ENCODE measurements around the gene AKT1. TPM values are rescaled to one million over a fixed set of nuclear protein-coding genes. Genes with fewer than 3 reads are reported as not detected.
"Not testable (repeated sequence)": the region's sequence is repeated elsewhere in the genome, so short reads cannot be mapped to it uniquely, and the experiment has no call there.

The AKT1 gene
- total RNA-seq, 1 donor from 2014 or later, result 136 TPM

- DNase-seq (ENCODE audit: low read depth), result no peak
These were observed 54.3 kb downstream of the AKT1 start for GRCh38 chr14:104741108-104741802.

GRCh38 chr14:104739546-104740516 lies 55.7 kb downstream of the AKT1 start:
- no peak for DNase-seq (ENCODE audit: low read depth)

- no peak for DNase-seq (ENCODE audit: low read depth)
These were observed 56.5 kb downstream of the AKT1 start for GRCh38 chr14:104739026-104739425.

- no peak for DNase-seq (ENCODE audit: low read depth)
These were observed 57.1 kb downstream of the AKT1 start for GRCh38 chr14:104738375-104739019.

GRCh38 chr14:104735830-104736642 lies 59.5 kb downstream of the AKT1 start:
- peak; percentile 65 for DNase-seq (ENCODE audit: low read depth)

GRCh38 chr14:104734991-104735779 lies 60.4 kb downstream of the AKT1 start:
- DNase-seq (ENCODE audit: low read depth), result no peak

- DNase-seq (ENCODE audit: low read depth), result no peak
These were observed 61.0 kb downstream of the AKT1 start for GRCh38 chr14:104734601-104734990.

GRCh38 chr14:104734051-104734587 lies 61.4 kb downstream of the AKT1 start:
- DNase-seq (ENCODE audit: low read depth), result no peak

- DNase-seq (ENCODE audit: low read depth), result no peak
These were observed 62.4 kb downstream of the AKT1 start for GRCh38 chr14:104732931-104733681.

- no peak for DNase-seq (ENCODE audit: low read depth)
These were observed 63.2 kb downstream of the AKT1 start for GRCh38 chr14:104732355-104732804.

GRCh38 chr14:104731320-104732294 lies 63.9 kb downstream of the AKT1 start:
- no peak for DNase-seq (ENCODE audit: low read depth)

GRCh38 chr14:104730487-104730886 lies 65.1 kb downstream of the AKT1 start:
- no peak for DNase-seq (ENCODE audit: low read depth)

GRCh38 chr14:104729835-104730181 lies 65.7 kb downstream of the AKT1 start:
- no peak for DNase-seq (ENCODE audit: low read depth)

- DNase-seq (ENCODE audit: low read depth), result not testable (repeated sequence)
These were observed 66.2 kb downstream of the AKT1 start for GRCh38 chr14:104729176-104729834.

- no peak for DNase-seq (ENCODE audit: low read depth)
These were observed 66.9 kb downstream of the AKT1 start for GRCh38 chr14:104728631-104729030.

GRCh38 chr14:104726600-104727451 lies 68.7 kb downstream of the AKT1 start:
- no peak for DNase-seq (ENCODE audit: low read depth)
